KMS-11 (cell line): Measurements from ENCODE around the gene ZDHHC8.

Experiments
- H2AFZ ChIP-seq: fragments of 200-600 bp; sonication (generic); 2 replicates; pipeline ENCODE4 v1.6.1; 2016; ENCODE audit warnings: antibody characterized with exemption, mixed run types, low read depth
- H3K27ac ChIP-seq: fragments of 200-600 bp; sonication (generic); 2 replicates; pipeline ENCODE4 v1.6.1; 2016; ENCODE audit warnings: mild to moderate bottlenecking, mixed run types
- H3K27me3 ChIP-seq: fragments of 200-600 bp; sonication (generic); 2 replicates; pipeline ENCODE4 v1.6.1; 2017; ENCODE audit warnings: mild to moderate bottlenecking, low read depth, mixed run types, moderate library complexity; ENCODE audit not compliant: insufficient read depth
- H3K36me3 ChIP-seq: fragments of 200-600 bp; sonication (generic); 2 replicates; pipeline ENCODE4 v1.6.1; 2017; ENCODE audit warnings: mild to moderate bottlenecking, mixed run types; ENCODE audit not compliant: insufficient read depth
- H3K4me1 ChIP-seq: fragments of 200-600 bp; sonication (generic); 2 replicates; pipeline ENCODE4 v1.6.1; 2016; ENCODE audit warnings: mild to moderate bottlenecking, low read depth, mixed run types; ENCODE audit not compliant: poor library complexity, severe bottlenecking
- H3K4me2 ChIP-seq: fragments of 200-600 bp; sonication (generic); 2 replicates; pipeline ENCODE4 v1.7.0; 2016; ENCODE audit warnings: mild to moderate bottlenecking, mixed run types
- H3K4me3 ChIP-seq: fragments of 200-600 bp; sonication (generic); IDR thresholded peaks from 2 replicates; pipeline ENCODE4 v1.6.1; 2017; ENCODE audit warnings: low read depth, low read length, mixed read lengths; ENCODE audit not compliant: insufficient read depth
- H3K79me2 ChIP-seq: fragments of 200-600 bp; sonication (generic); 2 replicates; pipeline ENCODE4 v1.6.1; 2016; ENCODE audit warnings: low read depth, mixed run types; ENCODE audit not compliant: insufficient read depth
- H3K9ac ChIP-seq: fragments of 200-600 bp; sonication (generic); 2 replicates; pipeline ENCODE4 v1.6.1; 2016; ENCODE audit warnings: mild to moderate bottlenecking, mixed run types
- H4K20me1 ChIP-seq: fragments of 200-600 bp; sonication (generic); 2 replicates; pipeline ENCODE4 v1.6.1; 2016; ENCODE audit warnings: mild to moderate bottlenecking, mixed run types; ENCODE audit not compliant: insufficient read depth
- TF ChIP-seq, protein P1 (sequence below): fragments of 200-600 bp; sonication (generic); conservative IDR thresholded peaks from 2 replicates; pipeline ENCODE4 v1.6.1; 2017; ENCODE audit warnings: low read depth, mild to moderate bottlenecking, antibody characterized with exemption, low read length, moderate library complexity, mixed read lengths

ZDHHC8 gene

DNA sequence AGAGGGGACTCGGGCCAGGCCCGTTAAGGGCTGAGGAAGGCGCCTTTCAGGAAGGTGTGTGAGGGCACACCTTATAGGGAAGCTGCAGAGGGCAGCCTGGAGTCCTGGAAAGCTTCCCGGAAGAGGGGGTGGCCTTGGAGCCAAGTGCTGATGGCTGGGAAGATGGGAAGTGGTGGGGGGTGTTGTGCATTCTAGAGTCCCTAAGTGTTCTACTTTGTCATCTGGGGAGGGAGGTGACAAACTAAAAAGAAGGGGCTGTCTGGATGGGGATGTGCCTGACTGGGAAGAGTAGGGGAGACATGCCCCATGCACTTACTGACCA is 6.8 kb downstream of the ZDHHC8 start:
- Histone ChIP-seq H3K4me3 (no peak overlapping the region), H2AFZ (no peak overlapping the region), H3K36me3 (no peaks in the 10 kb centered on the region), H3K79me2 (no peaks in the 10 kb centered on the region), H3K27ac (no peak overlapping the region), H3K9ac (no peak overlapping the region), H3K4me1 (no peaks in the 10 kb centered on the region), H3K27me3 (no peaks in the 10 kb centered on the region), H3K4me2 (no peak overlapping the region), H4K20me1 (no peaks in the 10 kb centered on the region)
- TF ChIP-seq, protein P1, sequence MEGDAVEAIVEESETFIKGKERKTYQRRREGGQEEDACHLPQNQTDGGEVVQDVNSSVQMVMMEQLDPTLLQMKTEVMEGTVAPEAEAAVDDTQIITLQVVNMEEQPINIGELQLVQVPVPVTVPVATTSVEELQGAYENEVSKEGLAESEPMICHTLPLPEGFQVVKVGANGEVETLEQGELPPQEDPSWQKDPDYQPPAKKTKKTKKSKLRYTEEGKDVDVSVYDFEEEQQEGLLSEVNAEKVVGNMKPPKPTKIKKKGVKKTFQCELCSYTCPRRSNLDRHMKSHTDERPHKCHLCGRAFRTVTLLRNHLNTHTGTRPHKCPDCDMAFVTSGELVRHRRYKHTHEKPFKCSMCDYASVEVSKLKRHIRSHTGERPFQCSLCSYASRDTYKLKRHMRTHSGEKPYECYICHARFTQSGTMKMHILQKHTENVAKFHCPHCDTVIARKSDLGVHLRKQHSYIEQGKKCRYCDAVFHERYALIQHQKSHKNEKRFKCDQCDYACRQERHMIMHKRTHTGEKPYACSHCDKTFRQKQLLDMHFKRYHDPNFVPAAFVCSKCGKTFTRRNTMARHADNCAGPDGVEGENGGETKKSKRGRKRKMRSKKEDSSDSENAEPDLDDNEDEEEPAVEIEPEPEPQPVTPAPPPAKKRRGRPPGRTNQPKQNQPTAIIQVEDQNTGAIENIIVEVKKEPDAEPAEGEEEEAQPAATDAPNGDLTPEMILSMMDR = no peak

DNA sequence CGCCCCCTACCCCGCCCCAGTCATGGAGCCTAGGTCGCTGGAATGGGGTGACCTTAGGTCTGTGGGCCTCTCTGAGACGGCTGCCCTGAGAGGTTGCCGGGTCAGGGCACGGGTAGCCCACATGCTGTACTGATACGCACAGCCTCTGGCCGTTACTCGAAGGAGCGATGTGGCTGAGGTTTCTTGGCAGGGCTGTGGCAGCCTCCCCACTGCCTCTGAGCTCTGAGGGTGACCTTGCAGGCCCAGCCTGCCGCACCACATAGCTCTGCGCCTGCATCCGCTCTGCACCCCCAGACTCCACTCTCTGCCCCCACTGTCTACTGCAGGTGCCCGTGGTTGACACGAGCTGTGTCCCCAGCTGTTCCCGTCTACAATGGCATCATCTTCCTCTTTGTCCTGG is 7.3 kb downstream of the ZDHHC8 start:
- no peak overlapping the region for H3K4me3 ChIP-seq
- no peaks in the 10 kb centered on the region for H3K36me3 ChIP-seq
- no peak overlapping the region for H3K9ac ChIP-seq
- no peak overlapping the region for H3K27ac ChIP-seq
- TF ChIP-seq, protein P1 = no peak
- H3K27me3 ChIP-seq = no peaks in the 10 kb centered on the region
- no peaks in the 10 kb centered on the region for H4K20me1 ChIP-seq
- no peak overlapping the region for H3K4me2 ChIP-seq
- no peaks in the 10 kb centered on the region for H3K79me2 ChIP-seq
- no peaks in the 10 kb centered on the region for H3K4me1 ChIP-seq
- no peak overlapping the region for H2AFZ ChIP-seq

DNA sequence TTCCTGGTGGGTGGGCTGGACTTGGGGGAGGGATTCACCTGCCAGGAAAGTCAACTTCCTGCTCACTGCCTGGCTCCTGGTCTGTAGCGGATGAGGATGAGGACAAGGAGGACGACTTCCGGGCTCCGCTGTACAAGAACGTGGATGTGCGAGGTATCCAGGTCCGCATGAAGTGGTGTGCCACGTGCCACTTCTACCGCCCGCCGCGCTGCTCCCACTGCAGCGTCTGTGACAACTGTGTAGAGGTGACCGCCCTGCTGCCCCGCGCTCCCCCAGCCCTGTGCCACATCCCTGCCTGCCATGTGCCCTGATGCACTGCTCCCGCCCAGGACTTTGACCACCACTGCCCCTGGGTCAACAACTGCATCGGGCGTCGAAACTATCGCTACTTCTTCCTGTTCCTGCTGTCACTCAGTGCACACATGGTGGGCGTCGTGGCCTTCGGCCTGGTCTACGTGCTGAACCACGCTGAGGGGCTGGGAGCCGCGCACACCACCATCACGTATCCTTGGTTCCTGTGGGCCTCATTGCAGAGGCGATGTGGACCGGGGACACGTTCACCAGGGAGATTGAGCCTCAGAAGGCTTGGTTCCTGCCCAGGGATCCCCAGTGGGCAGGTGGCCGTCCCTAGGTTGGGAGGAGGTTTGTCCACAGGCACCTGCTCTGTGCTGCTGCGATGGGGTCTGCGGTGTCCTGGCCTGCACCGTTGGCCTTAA is 7.9 kb downstream of the ZDHHC8 start:
- H3K36me3 ChIP-seq = no peaks in the 10 kb centered on the region
- H3K4me1 ChIP-seq = no peaks in the 10 kb centered on the region
- TF ChIP-seq, protein P1 = no peak
- H3K27me3 ChIP-seq = no peaks in the 10 kb centered on the region
- H3K9ac ChIP-seq = no peak overlapping the region
- no peak overlapping the region for H3K4me2 ChIP-seq
- no peak overlapping the region for H2AFZ ChIP-seq
- no peak overlapping the region for H3K27ac ChIP-seq
- H3K4me3 ChIP-seq = no peak overlapping the region
- no peaks in the 10 kb centered on the region for H3K79me2 ChIP-seq
- H4K20me1 ChIP-seq = no peaks in the 10 kb centered on the region

DNA sequence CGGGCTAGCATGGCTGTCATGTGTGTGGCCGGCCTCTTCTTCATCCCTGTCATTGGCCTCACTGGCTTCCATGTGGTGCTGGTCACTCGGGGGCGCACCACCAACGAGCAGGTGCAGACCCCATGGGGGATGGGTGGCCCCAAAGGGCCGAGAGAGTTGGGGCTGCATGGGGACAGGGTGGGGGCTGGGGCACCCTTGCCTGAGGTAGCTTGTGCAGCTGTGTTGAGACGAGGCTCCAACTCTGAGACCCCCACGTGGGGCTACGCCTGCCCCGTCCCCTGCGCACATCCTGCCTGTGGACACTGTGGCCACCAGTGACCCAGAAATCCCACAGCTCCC is 8.5 kb downstream of the ZDHHC8 start:
- Histone ChIP-seq H3K9ac (no peak overlapping the region), H3K4me3 (no peak overlapping the region), H3K79me2 (no peaks in the 10 kb centered on the region), H2AFZ (no peak overlapping the region), H4K20me1 (no peaks in the 10 kb centered on the region), H3K27me3 (no peaks in the 10 kb centered on the region), H3K4me1 (no peaks in the 10 kb centered on the region), H3K27ac (no peak overlapping the region), H3K4me2 (no peak overlapping the region), H3K36me3 (no peaks in the 10 kb centered on the region)
- TF ChIP-seq, protein P1 = no peak
